Right lobe of liver (tissue), 4 donors: ENCODE results near the gene GPC5.

Experiments used
- CTCF ChIP-seq, 4 donors: fragments of 200-600 bp in 3 of 4; fragments of 450-650 bp in 1 of 4; IDR thresholded peaks; one replicate each; pipeline versions ENCODE4 v1.5.1 to v1.8.0; 2016 to 2022; ENCODE audit warnings: antibody characterized with exemption in 4 of 4, mild to moderate bottlenecking in 2 of 4
- POLR2A ChIP-seq: fragments of 450-650 bp; IDR thresholded peaks from one replicate; pipeline ENCODE4 v1.6.1; 2017; ENCODE audit warnings: antibody characterized with exemption, mild to moderate bottlenecking
- donor health status: DM: no; HTN: no; CAD: no.
- donor health status: DM: no; HTN: no; CAD: no.
- donor health status: DM: no; HTN: yes; CAD: no.

DNA sequence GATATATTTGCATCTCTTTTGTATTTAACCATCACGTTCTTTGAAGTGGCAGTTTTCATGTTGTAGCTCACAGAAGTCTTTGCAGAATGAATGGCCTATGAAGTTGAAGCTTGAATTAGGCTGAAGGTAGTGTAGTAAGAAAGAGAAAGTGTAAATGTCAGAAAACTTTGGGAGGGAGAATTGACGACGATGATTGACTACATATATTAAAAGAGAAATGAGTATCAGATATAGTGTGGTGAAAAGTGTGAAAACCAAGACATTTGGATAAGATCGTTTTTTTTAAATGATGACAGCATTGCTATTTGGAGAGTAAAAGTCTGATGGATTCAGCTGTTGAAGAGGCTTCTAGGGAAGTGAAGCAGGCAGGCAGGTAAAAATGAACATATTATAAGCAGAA lies 14.6 kb upstream of the GPC5 start:
- TF ChIP-seq POLR2A (no peak), CTCF (IDR thresholded peaks at IDR 0.05) (no peak)
